Measurements from ENCODE around the gene CHRM2.

Gene CHRM2

DNA sequence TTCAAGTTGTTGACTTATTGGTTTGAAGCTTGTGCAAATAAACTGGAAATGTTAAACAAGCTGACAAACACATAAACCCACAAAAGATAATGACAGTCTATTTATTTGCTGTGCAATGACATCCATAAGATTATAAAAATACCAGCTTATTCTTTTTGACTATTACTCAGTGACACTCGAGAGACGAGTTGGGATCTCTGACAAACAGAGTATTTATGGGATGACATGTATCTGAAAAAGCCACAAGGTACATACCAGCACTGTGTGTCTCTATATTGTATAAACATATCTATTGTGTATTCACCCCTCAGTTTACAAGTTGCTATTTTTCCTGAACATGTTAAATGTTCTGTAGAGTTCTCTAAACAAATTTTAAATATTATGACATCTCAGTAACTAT lies 88.9 kb downstream of the CHRM2 start:
- no peak for DNase-seq (ENCODE audit: low spot score)

- DNase-seq (ENCODE audit: low spot score): no peak
These were observed 89.6 kb downstream of the CHRM2 start for GRCh38 chr7:136958016-136958415.

DNA sequence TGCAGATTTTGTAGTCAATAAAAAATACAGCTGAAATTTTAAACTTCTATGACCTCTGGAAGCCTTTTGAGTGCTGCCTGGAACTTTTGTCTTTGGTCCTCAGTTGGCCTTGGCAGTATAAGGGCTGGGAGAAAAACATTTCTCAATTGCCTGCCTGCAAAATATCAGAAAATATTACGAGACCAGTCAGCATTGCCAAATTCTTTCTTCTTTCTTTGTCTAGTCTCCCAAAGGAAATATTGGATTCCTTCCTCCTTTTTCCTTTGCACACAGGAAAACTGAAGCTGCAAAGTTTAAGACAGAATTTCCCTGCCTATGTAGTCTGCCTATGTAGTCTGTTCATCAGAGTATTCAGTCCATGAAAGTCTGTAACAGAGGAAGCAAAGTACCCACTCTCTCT lies 95.9 kb downstream of the CHRM2 start:
- DNase-seq (ENCODE audit: low spot score): no peak

DNA sequence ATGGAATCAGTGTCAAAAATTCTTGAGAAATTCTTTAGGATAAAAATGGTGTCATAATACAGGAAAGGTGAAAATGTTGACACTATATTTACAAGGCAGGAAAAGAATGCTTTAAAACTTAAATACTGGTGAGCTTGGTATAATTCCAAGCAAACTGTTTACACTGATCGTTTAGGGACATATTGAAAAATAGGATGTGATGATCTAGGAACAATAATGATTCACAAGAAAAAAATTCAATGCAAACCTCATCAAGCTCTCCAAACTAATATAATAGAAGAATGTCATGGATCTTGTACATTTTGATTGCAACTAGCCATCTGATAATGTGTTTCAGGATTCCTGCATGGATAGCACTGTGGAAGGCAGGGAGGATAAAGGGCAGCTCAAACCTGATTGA lies 98.4 kb downstream of the CHRM2 start:
- no peak for DNase-seq (ENCODE audit: low spot score)

DNA sequence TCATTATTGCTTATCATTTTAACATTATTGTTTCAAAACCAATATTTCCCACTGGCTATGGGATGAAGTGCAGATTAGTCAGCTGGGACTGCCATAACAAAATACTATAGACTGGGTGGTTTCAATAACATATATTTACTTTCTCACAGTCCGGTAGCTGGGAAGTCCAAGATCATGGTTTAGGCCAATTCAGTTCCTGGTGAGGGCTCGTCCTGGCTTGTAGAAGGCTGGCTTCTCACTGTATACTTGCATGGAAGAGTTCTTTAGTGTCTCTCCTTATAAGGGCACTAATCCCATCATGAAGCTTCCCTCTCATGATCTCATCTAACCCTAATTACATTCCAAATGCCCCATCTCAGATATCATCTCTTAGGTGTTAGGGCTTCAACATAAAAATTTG lies 101.3 kb downstream of the CHRM2 start:
- no peak for DNase-seq (ENCODE audit: low spot score)

DNA sequence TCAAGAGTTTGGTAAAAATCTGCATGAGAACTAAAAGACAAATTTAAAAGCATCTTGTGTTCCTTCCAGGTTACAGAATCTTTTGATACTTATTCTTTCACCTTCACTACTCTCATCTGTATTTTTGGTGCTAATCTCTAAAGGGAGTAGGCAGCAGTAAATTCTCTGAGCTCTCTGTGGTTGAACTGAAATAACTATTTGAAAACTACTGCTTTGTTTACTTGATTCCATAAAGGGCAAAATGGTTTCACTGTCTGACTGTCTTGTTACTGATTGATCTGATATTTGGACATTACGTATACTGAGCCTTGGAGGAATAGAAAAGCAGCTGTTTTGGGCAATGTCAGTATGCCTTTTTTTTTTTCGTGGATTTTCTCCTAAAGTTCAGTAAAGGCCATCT lies 103.3 kb downstream of the CHRM2 start:
- DNase-seq (ENCODE audit: low spot score): no peak

- no peak for DNase-seq (ENCODE audit: low spot score)
These were observed 108.2 kb downstream of the CHRM2 start for GRCh38 chr7:136976504-136977251.

DNA sequence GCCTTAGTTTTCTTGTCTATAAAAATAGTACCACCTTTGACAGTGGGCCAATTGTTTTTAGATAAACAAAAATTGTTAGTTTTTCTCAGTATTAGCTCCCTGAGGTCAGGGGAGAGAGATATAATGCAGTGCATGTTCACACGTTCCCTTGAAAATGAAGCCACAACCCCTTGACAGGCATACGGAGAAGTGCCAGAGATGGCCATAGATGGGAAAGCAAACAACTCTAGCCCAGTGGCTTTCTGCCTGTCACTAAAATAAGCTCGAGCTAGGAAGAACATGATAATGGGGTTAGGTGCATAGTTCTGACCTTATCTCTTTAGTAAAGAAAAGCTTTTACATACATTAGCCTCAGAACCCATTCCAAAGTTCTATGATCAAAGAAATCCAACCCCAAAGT lies 124.9 kb downstream of the CHRM2 start:
- DNase-seq (ENCODE audit: low spot score): no peak

DNA sequence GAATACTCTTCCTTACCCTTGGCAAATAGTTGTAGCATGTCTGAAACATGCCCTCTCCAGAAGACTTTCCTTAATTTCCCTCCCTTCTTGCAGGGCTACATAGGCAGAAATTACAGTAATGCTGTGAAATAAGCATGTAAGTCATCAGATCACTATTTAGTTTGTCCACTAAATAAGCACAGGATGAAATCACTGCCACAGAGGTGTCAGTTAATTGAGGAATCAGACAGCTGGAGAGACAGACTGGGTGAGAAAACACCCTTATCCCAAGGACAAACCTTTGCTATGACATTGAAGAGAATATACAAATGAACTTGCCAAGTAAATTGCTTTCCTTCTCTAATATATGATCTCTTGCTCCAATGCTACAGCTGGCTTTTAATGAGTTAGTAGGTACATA lies 129.3 kb downstream of the CHRM2 start:
- no peak for DNase-seq (ENCODE audit: low spot score)

DNA sequence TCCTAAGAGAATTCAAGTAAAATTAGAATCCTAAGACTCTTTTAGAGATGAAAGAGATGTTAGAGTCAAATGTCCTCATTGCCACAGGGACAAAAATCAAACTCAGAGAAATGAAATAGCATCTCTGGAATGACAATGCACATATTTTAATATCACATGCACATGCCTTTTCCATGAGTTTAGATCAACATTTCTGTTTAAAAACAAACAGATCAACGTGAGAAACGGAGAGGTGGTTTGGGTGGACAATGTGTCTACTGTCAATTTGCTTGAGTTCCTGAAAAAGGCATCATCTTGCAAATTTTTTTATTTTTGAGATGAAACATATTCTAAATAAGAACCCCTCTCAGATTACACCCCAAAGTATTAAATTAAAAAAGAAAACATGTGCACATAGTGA lies 130.0 kb downstream of the CHRM2 start:
- no peak for DNase-seq (ENCODE audit: low spot score)

DNA sequence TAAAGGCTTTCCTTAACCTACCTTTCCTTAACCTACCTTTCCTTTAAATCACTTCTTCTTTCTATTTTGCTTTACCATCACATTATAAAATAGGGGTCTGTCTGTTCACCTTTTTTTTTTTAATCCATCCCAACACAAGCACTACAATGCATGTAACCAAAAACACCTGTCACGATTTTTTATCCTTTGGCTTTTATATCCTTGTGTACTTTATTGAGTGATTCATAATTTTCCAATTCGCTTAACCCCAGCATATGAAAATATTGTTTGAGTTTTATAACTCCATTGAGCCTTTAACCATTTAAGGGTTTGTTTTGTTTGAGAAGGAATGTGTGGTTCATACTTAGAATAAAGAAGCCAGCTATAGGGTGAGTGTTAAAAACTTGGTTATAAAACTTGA lies 132.2 kb downstream of the CHRM2 start:
- DNase-seq (ENCODE audit: low spot score): no peak

DNA sequence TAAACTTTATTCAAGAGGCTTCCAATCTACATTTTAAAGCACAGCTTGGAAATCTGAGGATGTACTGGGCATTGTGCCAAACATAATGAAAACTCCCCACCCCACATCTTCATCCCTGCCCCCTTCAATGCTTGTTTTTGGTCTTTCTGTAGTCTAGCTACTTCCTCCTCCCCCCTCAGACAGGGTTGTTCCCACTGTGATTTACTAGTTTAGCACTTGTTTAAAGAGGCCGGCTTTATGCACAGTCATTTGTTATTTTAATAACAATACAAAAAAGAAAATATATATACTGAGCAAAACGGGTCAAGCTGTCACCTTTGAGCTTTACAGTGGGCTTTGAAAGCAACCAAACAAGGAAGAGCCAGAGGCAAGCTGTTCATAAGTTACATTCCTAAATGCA lies 132.6 kb downstream of the CHRM2 start:
- DNase-seq (ENCODE audit: low spot score): no peak

- no peak for DNase-seq (ENCODE audit: low spot score)
These were observed 133.0 kb downstream of the CHRM2 start for GRCh38 chr7:137001478-137001877.

- DNase-seq (ENCODE audit: low spot score): no peak
These were observed 134.6 kb downstream of the CHRM2 start for GRCh38 chr7:137003086-137003485.

- DNase-seq (ENCODE audit: low spot score): no peak
These were observed 135.1 kb downstream of the CHRM2 start for GRCh38 chr7:137003566-137003965.

GRCh38 chr7:137005873-137006272 lies 137.4 kb downstream of the CHRM2 start:
- no peak for DNase-seq (ENCODE audit: low spot score)

- no peak for DNase-seq (ENCODE audit: low spot score)
These were observed 137.8 kb downstream of the CHRM2 start for GRCh38 chr7:137006293-137006692.

DNA sequence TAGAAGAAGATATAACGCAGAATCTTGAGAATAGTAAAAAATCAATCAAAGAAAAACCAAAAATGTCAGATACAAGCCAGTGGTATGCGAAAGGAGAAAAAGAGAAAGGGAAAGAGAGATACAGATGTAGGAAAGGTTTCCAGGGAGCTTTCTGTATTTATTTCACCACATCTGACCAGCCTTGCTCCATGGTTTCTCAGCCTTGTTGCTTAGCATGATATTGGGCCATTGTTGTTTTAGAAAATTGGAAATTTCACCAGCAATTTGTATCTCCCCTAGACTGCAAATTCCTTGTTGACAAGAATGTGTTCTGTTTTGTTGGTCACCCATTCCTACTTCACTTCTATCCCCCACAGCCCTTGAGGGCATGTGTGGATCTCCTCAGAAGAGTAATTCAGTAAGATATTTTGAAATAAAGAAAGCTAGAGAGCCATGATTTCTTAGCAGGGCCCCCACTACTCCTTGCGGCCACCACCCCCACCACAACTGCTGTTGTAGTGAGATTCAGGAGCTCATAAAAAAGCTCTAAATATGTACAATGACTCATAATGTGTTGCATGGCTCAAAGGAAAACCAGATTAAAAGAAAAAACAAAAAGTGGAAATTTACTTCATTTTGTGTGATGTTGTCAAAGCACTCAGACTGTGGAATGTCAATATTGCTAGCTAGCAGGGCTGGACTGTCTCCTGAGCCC lies 138.7 kb downstream of the CHRM2 start:
- DNase-seq (ENCODE audit: low spot score): peak; percentile 33

DNA sequence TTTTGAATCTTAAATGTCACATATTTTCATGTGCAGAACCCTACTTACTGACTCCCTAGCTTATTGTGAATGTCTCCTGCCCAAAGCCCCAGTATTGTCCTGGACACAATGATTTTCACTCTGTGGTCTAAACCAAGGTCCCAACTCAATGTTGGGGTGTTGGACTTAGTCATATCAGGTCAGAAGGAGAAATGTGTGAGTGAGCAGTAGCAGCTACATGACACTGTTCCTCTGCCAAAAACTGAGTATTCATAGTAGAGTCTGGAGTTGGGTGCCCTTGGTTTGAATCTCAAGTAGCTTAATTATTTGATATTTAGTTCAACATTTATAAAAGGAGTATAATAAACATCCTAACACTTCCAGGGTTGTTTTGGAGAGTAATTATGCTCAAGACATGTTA lies 141.0 kb downstream of the CHRM2 start:
- DNase-seq (ENCODE audit: low spot score): no peak

DNA sequence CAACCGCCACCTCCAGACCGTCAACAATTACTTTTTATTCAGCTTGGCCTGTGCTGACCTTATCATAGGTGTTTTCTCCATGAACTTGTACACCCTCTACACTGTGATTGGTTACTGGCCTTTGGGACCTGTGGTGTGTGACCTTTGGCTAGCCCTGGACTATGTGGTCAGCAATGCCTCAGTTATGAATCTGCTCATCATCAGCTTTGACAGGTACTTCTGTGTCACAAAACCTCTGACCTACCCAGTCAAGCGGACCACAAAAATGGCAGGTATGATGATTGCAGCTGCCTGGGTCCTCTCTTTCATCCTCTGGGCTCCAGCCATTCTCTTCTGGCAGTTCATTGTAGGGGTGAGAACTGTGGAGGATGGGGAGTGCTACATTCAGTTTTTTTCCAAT lies 146.6 kb downstream of the CHRM2 start:
- DNase-seq (ENCODE audit: low spot score): no peak

GRCh38 chr7:137017221-137017620 lies 148.8 kb downstream of the CHRM2 start:
- DNase-seq (ENCODE audit: low spot score): no peak

GRCh38 chr7:137018468-137018867 lies 150.0 kb downstream of the CHRM2 start:
- DNase-seq (ENCODE audit: low spot score): no peak

- no peak for DNase-seq (ENCODE audit: low spot score)
These were observed 151.9 kb downstream of the CHRM2 start for GRCh38 chr7:137020351-137020750.

All from AG20443 (cell line).